8988T (cell line): ENCODE measurements around the gene NCOA1.
"Not testable (repeated sequence)": the region's sequence is repeated elsewhere in the genome, so short reads cannot be mapped to it uniquely, and the experiment has no call there.

Experiments
- DNase-seq: peaks from one replicate; pipeline ENCODE4 v3.0.0; 2011

The NCOA1 gene

DNA sequence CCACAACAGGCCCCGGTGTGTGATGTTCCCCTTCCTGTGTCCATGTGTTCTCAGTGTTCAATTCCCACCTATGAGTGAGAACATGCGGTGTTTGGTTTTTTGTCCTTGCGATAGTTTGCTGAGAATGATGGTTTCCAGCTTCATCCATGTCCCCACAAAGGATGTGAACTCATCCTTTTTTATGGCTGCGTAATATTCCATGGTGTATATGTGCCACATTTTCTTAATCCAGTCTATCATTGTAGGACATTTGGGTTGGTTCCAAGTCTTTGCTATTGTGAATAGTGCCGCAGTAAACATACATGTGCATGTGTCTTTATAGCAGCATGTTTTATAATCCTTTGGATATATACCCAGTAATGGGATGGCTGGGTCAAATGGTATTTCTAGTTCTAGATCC lies 309.4 kb downstream of the NCOA1 start:
- DNase-seq, result not testable (repeated sequence)

GRCh38 chr2:24805811-24806660 lies 315.0 kb downstream of the NCOA1 start:
- not testable (repeated sequence) for DNase-seq

- no peak for DNase-seq
Measured at GRCh38 chr2:24806661-24807036, 315.6 kb downstream of the NCOA1 start.

- DNase-seq, result no peak
Measured at GRCh38 chr2:24809316-24810007, 318.4 kb downstream of the NCOA1 start.

DNA sequence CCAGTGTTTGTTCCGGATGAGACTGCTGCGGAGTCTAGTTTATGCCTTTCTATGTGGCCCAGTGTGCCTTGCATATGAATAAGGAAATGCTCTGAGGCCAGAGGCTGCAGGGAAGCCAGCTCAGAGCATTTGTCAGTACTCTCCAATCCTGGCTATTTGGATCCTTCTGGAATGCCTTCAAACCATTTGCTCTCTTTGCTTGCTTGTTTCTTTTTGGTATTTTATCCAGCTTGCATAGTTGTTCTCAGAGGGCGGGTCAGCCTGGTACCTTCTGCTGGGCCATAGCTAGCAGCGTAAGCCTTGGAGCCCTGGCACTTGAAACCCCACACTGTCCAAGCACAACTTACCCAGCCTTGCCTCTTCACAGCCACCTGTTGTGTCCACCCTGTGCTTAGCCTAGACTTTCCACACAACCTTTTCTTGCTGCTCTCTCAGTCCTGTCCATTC lies 322.7 kb downstream of the NCOA1 start:
- DNase-seq, result no peak

DNA sequence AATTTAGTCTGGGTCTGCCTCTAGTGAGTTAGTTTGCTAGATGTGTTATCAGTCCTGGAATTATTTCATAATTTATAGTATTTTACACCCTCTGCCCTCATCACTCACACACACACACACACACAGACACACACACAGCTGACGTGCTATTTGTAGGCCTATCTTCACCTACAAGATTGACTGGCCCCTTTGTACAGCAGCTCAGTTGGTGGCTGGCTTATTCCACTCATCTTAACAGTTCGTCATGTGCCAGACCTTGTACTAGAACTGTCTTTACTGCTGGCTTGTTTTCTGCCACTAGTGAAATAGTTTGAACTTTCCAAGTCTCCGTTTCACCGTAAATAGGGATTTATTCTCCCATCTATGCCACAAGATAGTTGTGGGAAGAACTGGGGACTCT lies 323.5 kb downstream of the NCOA1 start:
- DNase-seq, result no peak

GRCh38 chr2:24815171-24815570 lies 324.1 kb downstream of the NCOA1 start:
- DNase-seq, result no peak

DNA sequence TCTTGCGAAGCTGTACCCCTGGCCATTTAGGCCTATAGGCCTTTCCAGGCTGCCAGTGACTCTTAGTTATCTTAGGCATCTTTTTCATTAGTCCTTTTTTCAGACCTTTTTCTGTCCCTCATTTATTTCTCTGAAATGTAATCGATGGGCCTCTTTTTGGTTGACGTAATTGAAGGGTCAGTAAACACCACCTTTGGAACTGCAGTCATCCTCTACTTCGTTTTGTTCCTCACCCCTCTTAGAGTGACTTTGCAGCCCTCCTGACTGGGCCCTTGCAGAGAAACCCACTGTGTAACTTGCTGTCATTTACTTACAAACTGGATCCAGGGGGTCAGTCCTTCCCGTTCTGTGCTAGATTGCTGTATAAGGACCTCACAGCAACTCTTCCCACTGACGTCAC lies 325.4 kb downstream of the NCOA1 start:
- no peak for DNase-seq

- no peak for DNase-seq
Measured at GRCh38 chr2:24816884-24817283, 325.8 kb downstream of the NCOA1 start.

- DNase-seq, result no peak
Measured at GRCh38 chr2:24818721-24819167, 327.7 kb downstream of the NCOA1 start.

GRCh38 chr2:24819442-24820174 lies 328.6 kb downstream of the NCOA1 start:
- no peak for DNase-seq

DNA sequence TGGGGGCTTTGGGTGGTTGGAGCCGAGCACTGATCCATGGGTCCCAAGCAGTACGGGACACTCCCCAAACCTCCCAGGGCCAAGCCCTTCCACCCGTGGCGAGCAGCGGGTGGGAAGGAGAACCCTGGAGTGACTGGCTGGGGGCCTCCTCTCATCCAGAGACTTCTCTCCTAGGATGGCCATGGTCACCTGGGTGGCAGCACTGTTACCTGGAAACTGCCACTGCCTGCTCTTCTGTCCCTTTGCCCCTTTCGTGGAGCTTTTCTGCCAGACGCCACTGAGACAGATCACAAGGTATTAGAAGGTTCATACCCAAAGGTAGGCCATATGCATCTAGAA lies 329.1 kb downstream of the NCOA1 start:
- no peak for DNase-seq
